Esophagus muscularis mucosa (tissue), 4 donors: ENCODE data around the gene GFRAL. TPM values are rescaled to one million over a fixed set of nuclear protein-coding genes. Genes with fewer than 3 reads are reported as not detected.
"Not testable (repeated sequence)": the region's sequence is repeated elsewhere in the genome, so short reads cannot be mapped to it uniquely, and the experiment has no call there.

Source experiments
- DNase-seq: peaks from one replicate; pipeline ENCODE4 v3.0.0-alpha.2; 2017; ENCODE audit errors: extremely low spot score
- H3K27ac ChIP-seq, 4 donors: fragments of 200-600 bp; sonication (generic); replicated peaks in 1 of 4; 1 replicate in 3 of 4; 2 replicates in 1 of 4; pipeline ENCODE4 v1.5.1; 2016 to 2019; ENCODE audit warnings: mild to moderate bottlenecking in 1 of 4
- H3K27me3 ChIP-seq, 4 donors: fragments of 200-600 bp; sonication (generic); one replicate each; pipeline versions ENCODE4 v1.5.1 to v1.6.0; 2016 to 2019
- H3K36me3 ChIP-seq, 4 donors: fragments of 200-600 bp; sonication (generic); one replicate each; pipeline ENCODE4 v1.5.1; 2016 to 2019
- H3K4me1 ChIP-seq, 4 donors: fragments of 200-600 bp; sonication (generic); one replicate each; pipeline ENCODE4 v1.5.1; 2016 to 2019
- H3K4me3 ChIP-seq, 4 donors: fragments of 200-600 bp; sonication (generic); 1 replicate in 2 of 4; 2 replicates in 2 of 4; pipeline ENCODE4 v1.5.1; 2016 to 2019; ENCODE audit warnings: mild to moderate bottlenecking in 4 of 4, moderate library complexity in 1 of 4
- H3K9me3 ChIP-seq, 4 donors: fragments of 200-600 bp; sonication (generic); 1 replicate in 3 of 4; 2 replicates in 1 of 4; pipeline ENCODE4 v1.5.1; 2016 to 2019
- CTCF ChIP-seq, 3 experiments: fragments of 200-600 bp in 2 of 3; fragments of 450-650 bp in 1 of 3; sonication (generic) in 2 of 3; IDR thresholded peaks; one replicate each; pipeline ENCODE4 v1.5.1; 2017 to 2019; ENCODE audit warnings: antibody characterized with exemption in 3 of 3, mild to moderate bottlenecking in 2 of 3, moderate library complexity in 1 of 3
- EP300 ChIP-seq: sonication (generic); formaldehyde crosslinking; IDR thresholded peaks from one replicate; pipeline ENCODE4 v1.6.1; 2017; ENCODE audit warnings: antibody characterized with exemption
- POLR2A ChIP-seq: fragments of 450-650 bp; IDR thresholded peaks from one replicate; pipeline ENCODE4 v1.6.1; 2017; ENCODE audit warnings: antibody characterized with exemption, moderate library complexity, mild to moderate bottlenecking, low read depth
- POLR2AphosphoS5 ChIP-seq, 2 donors: sonication (generic); formaldehyde crosslinking; IDR thresholded peaks; one replicate each; pipeline ENCODE4 v1.6.1; 2017; ENCODE audit warnings: antibody characterized with exemption in 2 of 2
- WGBS: methylation state at CpG from one replicate; pipeline ENCODE4 v1.1.5; 2018; 5-methylcytosine and 5-hydroxymethylcytosine counted together
- intact Hi-C: fragments of 100-400 bp; cut with DNase I; formaldehyde crosslinking; loops from one replicate; pipeline ENCODE4 v1.15.1; 2023
- total RNA-seq, 4 donors: library from RNA; depleted of rRNA; stranded (reverse); fragments of >200 nt; gene quantifications; one replicate each; pipeline versions ENCODE4 v1.1.0 to v1.2.1, GENCODE V29; 2016

GFRAL gene
- total RNA-seq, 4 donors from 2014 or later, result not detected

GRCh38 chr6:55290736-55291135, 36.5 kb upstream of the GFRAL start:
- H3K9me3 ChIP-seq, result no peaks in the 10 kb centered on the region

GRCh38 chr6:55293116-55293515, 34.2 kb upstream of the GFRAL start:
- Histone ChIP-seq H3K4me1 (no peaks in the 10 kb centered on the region), H3K36me3 (no peaks in the 10 kb centered on the region), H3K27ac (no peak overlapping the region), H3K4me3 (no peak overlapping the region), H3K9me3 (peaks cover 0 to 4% (median 0%) of the 10 kb centered on the region in 4 donors), H3K27me3 (no peaks in the 10 kb centered on the region)
- DNase-seq, result no peak
- intact Hi-C loops, result no loop called here
- 54% methylated on average over 2 of the region's 2 CpGs for WGBS
- TF ChIP-seq CTCF (IDR thresholded peaks at IDR 0.05), result no peak
- no peak for TF ChIP-seq POLR2A
- no peak for TF ChIP-seq EP300
- no peak for TF ChIP-seq POLR2AphosphoS5 (IDR thresholded peaks at IDR 0.05)

More at GRCh38 chr6:55290736-55291135, 36.5 kb upstream of the GFRAL start:
- 81% methylated on average over 2 of the region's 2 CpGs for WGBS
- Histone ChIP-seq H3K4me1 (no peaks in the 10 kb centered on the region), H3K27ac (no peak overlapping the region), H3K4me3 (no peak overlapping the region), H3K27me3 (no peaks in the 10 kb centered on the region), H3K36me3 (no peaks in the 10 kb centered on the region)
- no peak for DNase-seq
- TF ChIP-seq CTCF (IDR thresholded peaks at IDR 0.05) (no peak), EP300 (no peak), POLR2AphosphoS5 (IDR thresholded peaks at IDR 0.05) (no peak), POLR2A (no peak)
- intact Hi-C loops, result no loop called here

DNA sequence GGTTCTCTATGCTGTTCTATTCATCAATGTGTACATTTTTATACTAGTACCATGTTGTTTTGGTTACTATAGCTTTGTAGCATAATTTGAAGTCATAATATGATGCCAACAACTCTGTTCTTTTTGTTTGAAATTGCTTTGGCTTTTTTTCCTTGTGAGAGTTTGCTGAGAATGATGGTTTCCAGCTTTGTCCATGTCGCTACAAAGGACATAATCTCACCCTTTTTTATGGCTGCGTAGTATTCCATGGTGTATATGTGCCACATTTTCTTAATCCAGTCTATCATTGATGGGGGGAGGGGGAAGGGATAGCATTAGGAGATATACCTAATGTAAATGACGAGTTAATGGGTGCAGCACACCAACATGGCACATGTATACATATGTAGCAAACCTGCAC, 30.1 kb upstream of the GFRAL start:
- intact Hi-C loops, DNase-seq: not testable (repeated sequence)
- 93% methylated on average over 3 of the region's 3 CpGs for WGBS

GRCh38 chr6:55299286-55299985, 27.8 kb upstream of the GFRAL start:
- no peak overlapping the region for H3K27ac ChIP-seq
- H3K4me1 ChIP-seq, result no peaks in the 10 kb centered on the region
- intact Hi-C loops, result no loop called here
- peaks cover 0 to 4% (median 0%) of the 10 kb centered on the region in 4 donors for H3K9me3 ChIP-seq
- DNase-seq, result no peak
- H3K36me3 ChIP-seq, result no peaks in the 10 kb centered on the region
- H3K4me3 ChIP-seq, result no peak overlapping the region
- TF ChIP-seq EP300 (no peak), CTCF (IDR thresholded peaks at IDR 0.05) (no peak), POLR2A (no peak), POLR2AphosphoS5 (IDR thresholded peaks at IDR 0.05) (no peak)
- H3K27me3 ChIP-seq, result no peaks in the 10 kb centered on the region
- WGBS, result 62% methylated on average over 5 of the region's 5 CpGs

More for the DNA sequence above, 30.1 kb upstream of the GFRAL start:
- H3K4me1 ChIP-seq, H3K27me3 ChIP-seq, H3K4me3 ChIP-seq, H3K9me3 ChIP-seq, H3K27ac ChIP-seq, H3K36me3 ChIP-seq: not testable (repeated sequence)

- Histone ChIP-seq H3K27ac (no peak overlapping the region), H3K36me3 (no peaks in the 10 kb centered on the region), H3K4me1 (no peaks in the 10 kb centered on the region), H3K4me3 (no peak overlapping the region), H3K27me3 (no peaks in the 10 kb centered on the region), H3K9me3 (peaks cover 0 to 5% (median 0%) of the 10 kb centered on the region in 4 donors)
- TF ChIP-seq CTCF (IDR thresholded peaks at IDR 0.05) (no peak), EP300 (no peak), POLR2AphosphoS5 (IDR thresholded peaks at IDR 0.05) (no peak), POLR2A (no peak)
- WGBS, result 84% methylated on average over 1 of the region's 1 CpG
- intact Hi-C loops, result no loop called here
- no peak for DNase-seq
Observed at GRCh38 chr6:55304747-55305146, 22.5 kb upstream of the GFRAL start.
